Keratinocyte (primary cell): ENCODE data around the gene SEMA4D.

Experiments
- EZH2 ChIP-seq: IDR thresholded peaks from one replicate; pipeline ENCODE4 v1.6.1; 2012; ENCODE audit warnings: inconsistent platforms, mild to moderate bottlenecking, low read length, moderate library complexity
- TF ChIP-seq, protein P1 (sequence below), 3 experiments: IDR thresholded peaks in 1 of 3; conservative IDR thresholded peaks in 1 of 3; optimal IDR thresholded peaks in 1 of 3; 2 replicates in 2 of 3; 3 replicates in 1 of 3; pipeline versions ENCODE3 to v1.5.1; 2011; ENCODE audit warnings: low read length in 3 of 3, mild to moderate bottlenecking in 3 of 3, moderate library complexity in 2 of 3, control low read depth in 1 of 3, inconsistent platforms in 1 of 3; ENCODE audit not compliant: insufficient read depth in 2 of 3; ENCODE audit errors: extremely low read depth in 1 of 3

DNA sequence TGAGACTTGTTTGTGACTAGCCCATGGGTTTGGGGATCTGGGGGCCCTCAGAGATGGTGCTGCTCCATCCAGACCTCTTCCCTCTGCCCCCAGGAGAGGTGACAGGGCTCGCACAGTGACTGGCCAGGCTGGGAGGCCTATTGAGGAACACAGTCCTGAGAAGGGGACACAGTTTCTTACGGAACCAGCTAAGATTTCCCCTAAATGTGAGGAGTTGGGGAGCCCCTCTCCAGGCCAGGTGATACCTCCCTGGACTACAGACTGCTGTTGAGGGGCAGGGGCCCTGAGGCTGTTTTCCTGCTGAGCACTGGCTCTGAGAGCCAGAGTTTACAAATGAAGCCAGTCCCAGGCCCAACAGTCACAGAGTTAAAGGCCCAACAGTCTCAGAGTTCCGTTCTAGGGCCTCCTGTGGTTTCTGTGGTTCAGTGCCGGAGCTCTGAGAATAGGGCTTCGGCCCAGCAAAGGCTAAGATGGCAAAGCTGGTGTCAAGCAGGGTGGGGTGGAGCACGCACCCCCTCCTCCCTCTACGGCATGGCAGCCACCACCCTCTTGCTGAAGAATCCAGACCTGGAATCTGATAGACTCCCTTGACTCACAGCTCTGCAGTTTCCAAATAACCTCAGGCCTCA lies 1.1 kb upstream of the SEMA4D start:
- TF ChIP-seq, protein P1, sequence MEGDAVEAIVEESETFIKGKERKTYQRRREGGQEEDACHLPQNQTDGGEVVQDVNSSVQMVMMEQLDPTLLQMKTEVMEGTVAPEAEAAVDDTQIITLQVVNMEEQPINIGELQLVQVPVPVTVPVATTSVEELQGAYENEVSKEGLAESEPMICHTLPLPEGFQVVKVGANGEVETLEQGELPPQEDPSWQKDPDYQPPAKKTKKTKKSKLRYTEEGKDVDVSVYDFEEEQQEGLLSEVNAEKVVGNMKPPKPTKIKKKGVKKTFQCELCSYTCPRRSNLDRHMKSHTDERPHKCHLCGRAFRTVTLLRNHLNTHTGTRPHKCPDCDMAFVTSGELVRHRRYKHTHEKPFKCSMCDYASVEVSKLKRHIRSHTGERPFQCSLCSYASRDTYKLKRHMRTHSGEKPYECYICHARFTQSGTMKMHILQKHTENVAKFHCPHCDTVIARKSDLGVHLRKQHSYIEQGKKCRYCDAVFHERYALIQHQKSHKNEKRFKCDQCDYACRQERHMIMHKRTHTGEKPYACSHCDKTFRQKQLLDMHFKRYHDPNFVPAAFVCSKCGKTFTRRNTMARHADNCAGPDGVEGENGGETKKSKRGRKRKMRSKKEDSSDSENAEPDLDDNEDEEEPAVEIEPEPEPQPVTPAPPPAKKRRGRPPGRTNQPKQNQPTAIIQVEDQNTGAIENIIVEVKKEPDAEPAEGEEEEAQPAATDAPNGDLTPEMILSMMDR (optimal IDR thresholded peaks at IDR 0.05 in 1 of 3, IDR thresholded peaks at IDR 0.05 in 1 of 3, conservative IDR thresholded peaks at IDR 0.05 in 1 of 3; ENCODE audit: extremely low read depth in 1 of 3, insufficient read depth in 2 of 3, low read length in 3 of 3) = no peak
- no peak for TF ChIP-seq EZH2
